ENCODE results near the gene NTF3. TPM values are rescaled to one million over a fixed set of nuclear protein-coding genes. Genes with fewer than 3 reads are reported as not detected.

NTF3 gene
- total and polyA plus RNA-seq, 9 of the 15 experiments (the other 6 are each of a cell fraction or from before 2014, with no cell fraction given), result not detected

GRCh38 chr12:5470703-5471102 is 38.8 kb downstream of the NTF3 start:
- ATAC-seq (no peak), DNase-seq (ENCODE audit: extremely low read depth in 1 of 4, low spot score in 3 of 4) (no peak), FAIRE-seq (no peak)
- Histone ChIP-seq H4K20me1 (replicated peaks; ENCODE audit: control insufficient read depth, insufficient read depth, low read length) (no peaks in the 10 kb centered on the region; the same call in 1 of the 2 replicates), H2AFZ (ENCODE audit: low read depth, low read length) (no peak overlapping the region), H3K79me2 (ENCODE audit: control insufficient read depth, insufficient read depth, low read length) (no peaks in the 10 kb centered on the region), H3K9ac (ENCODE audit: insufficient read depth in 1 of 2, low read depth in 2 of 2, low read length in 2 of 2) (no peak overlapping the region), H3K27me3 (ENCODE audit: control insufficient read depth in 2 of 2, insufficient read depth in 2 of 2, low read length in 2 of 2) (peaks cover 0 to 19% of the 10 kb centered on the region in 2 experiments; a peak in 2 of 5 replicates), H3K4me1 (replicated peaks in 1 of 2; ENCODE audit: control insufficient read depth in 2 of 2, insufficient read depth in 2 of 2, low read length in 2 of 2) (no peaks in the 10 kb centered on the region), H3K36me3 (ENCODE audit: control insufficient read depth, insufficient read depth, low read length) (no peaks in the 10 kb centered on the region), H3K27ac (ENCODE audit: extremely low read depth, low read depth, low read length) (no peak overlapping the region), H3K9me3 (replicated peaks; ENCODE audit: control insufficient read depth, insufficient read depth, low read depth, low read length) (no peaks in the 10 kb centered on the region), H3K9me1 (ENCODE audit: control insufficient read depth, insufficient read depth, low read length) (no peaks in the 10 kb centered on the region), H3K4me2 (ENCODE audit: insufficient read depth, low read length) (no peak overlapping the region), H3K4me3 (no peak overlapping the region)
- in situ Hi-C loops (cut with MboI) (no loop called here), intact Hi-C loops (cut with micrococcal nuclease) (no loop called here)
- ChIA-PET POLR2A (interaction anchor here (0.6 kb wide), 1 partner anchor 418 kb away, joined by 3 read pairs; no protein-coding TSS in a partner anchor), CTCF (ENCODE audit: low intra/inter-chr PET ratio) (no interaction called here)
- WGBS (ENCODE audit: insufficient coverage, low coverage, missing lambda C conversion rate), result 0% methylated on average over 2 of the region's 2 CpGs
- no peak for TF ChIP-seq DLX4 (CRISPR knock-in tag; IDR thresholded peaks at IDR 0.05)
- TF ChIP-seq ZNF778 (CRISPR knock-in tag; IDR thresholded peaks at IDR 0.05), result no peak
- TF ChIP-seq TSC22D4 (tag; IDR thresholded peaks at IDR 0.05), result no peak
- no peak for TF ChIP-seq IRF1 (CRISPR knock-in tag; IDR thresholded peaks at IDR 0.05; ENCODE audit: borderline replicate concordance)
- no TSS peak for BruUV-seq (replicated peaks)

Measured in K562 (cell line).